ENCODE results near the gene RSRC1. TPM values are rescaled to one million over a fixed set of nuclear protein-coding genes. Genes with fewer than 3 reads are reported as not detected.

The RSRC1 gene
- total RNA-seq, 1 experiment from 2014 or later, result 39.9 TPM

DNA sequence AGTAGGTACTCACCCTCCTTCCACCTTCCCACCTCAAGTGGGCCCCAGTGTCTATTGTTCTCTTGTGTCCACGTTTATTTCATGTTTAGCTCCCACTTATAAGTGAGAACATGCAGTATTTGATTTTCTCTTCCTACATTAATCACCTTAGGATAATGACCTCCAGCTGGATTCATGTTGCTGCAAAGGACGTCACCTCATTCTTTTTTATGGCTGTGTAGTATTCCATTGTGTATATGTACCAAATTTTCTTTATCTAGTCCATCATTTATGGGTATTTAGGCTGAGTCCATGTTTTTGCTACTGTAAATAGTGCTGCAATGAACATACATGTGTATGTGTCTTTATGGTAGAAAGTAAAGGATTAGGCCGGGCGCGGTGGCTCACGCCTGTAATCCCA lies 455.2 kb downstream of the RSRC1 start:
- DNase-seq (ENCODE audit: low read depth in 1 of 2, low spot score in 2 of 2), result no peak
- Histone ChIP-seq H3K9me3 (replicated peaks) (no peaks in the 10 kb centered on the region), H3K4me3 (no peak overlapping the region), H3K27ac (no peak overlapping the region), H3K4me1 (replicated peaks) (no peaks in the 10 kb centered on the region), H3K36me3 (no peaks in the 10 kb centered on the region), H3K27me3 (replicated peaks) (no peaks in the 10 kb centered on the region)

- Histone ChIP-seq H3K4me1 (replicated peaks) (no peaks in the 10 kb centered on the region), H3K9me3 (replicated peaks) (no peaks in the 10 kb centered on the region), H3K4me3 (no peak overlapping the region), H3K27me3 (replicated peaks) (no peaks in the 10 kb centered on the region), H3K36me3 (no peaks in the 10 kb centered on the region), H3K27ac (no peak overlapping the region)
- DNase-seq (ENCODE audit: low read depth in 1 of 2, low spot score in 2 of 2), result no peak
These were observed 458.9 kb downstream of the RSRC1 start for GRCh38 chr3:158568784-158569183.

GRCh38 chr3:158569794-158570193 lies 459.9 kb downstream of the RSRC1 start:
- Histone ChIP-seq H3K36me3 (no peaks in the 10 kb centered on the region), H3K4me1 (replicated peaks) (no peaks in the 10 kb centered on the region), H3K27me3 (replicated peaks) (no peaks in the 10 kb centered on the region), H3K4me3 (no peak overlapping the region), H3K27ac (no peak overlapping the region), H3K9me3 (replicated peaks) (no peaks in the 10 kb centered on the region)
- DNase-seq (ENCODE audit: low read depth in 1 of 2, low spot score in 2 of 2), result no peak

DNA sequence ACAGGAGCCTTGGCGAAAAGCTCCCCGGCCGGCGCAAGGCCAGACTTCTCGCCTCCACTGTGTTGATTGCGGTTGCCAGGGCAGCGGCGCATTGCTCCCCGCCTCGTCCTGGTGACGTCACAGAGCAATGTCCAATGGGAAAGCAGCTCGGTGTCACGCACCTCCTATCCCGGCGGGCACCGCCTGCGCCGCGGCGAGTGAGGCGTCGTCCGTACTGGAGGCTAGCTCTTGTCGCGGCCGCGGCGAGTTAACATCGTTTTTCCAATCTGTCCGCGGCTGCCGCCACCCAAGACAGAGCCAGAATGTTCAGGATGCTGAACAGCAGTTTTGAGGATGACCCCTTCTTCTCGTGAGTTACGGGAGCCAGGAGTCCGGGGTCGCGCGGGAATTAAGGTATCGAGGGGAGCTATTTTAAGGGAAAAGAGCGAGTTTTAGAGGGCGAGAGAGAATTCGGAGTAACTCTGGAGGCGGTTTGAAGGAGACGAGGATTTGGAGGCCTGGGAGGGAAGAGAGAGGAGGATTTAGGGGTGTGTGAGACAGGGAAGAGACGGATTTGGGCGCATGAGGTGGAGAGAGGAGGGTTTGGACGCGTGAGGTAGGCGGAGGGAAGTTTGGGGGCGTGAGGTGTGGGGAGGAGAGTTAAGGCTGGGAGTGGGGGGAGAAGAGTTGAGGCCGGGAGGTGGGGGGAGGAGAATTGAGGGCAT lies 461.3 kb downstream of the RSRC1 start, which contains the start of gene MLF1:
Gene MLF1 (plus strand): TSS at position 196 of the 704 bp plus-strand sequence. CDS start 107 bp downstream, at position 303.
- Histone ChIP-seq H3K27me3 (replicated peaks) (no peaks in the 10 kb centered on the region), H3K4me1 (replicated peaks) (no peaks in the 10 kb centered on the region), H3K27ac (peak within 1 kb of the TSS; percentile 69), H3K36me3 (no peaks in the 10 kb centered on the region), H3K9me3 (replicated peaks) (no peaks in the 10 kb centered on the region), H3K4me3 (peak within 1 kb of the TSS; percentile 45)
- DNase-seq (ENCODE audit: low read depth in 1 of 2, low spot score in 2 of 2), result peak; percentile 85 to 96

DNA sequence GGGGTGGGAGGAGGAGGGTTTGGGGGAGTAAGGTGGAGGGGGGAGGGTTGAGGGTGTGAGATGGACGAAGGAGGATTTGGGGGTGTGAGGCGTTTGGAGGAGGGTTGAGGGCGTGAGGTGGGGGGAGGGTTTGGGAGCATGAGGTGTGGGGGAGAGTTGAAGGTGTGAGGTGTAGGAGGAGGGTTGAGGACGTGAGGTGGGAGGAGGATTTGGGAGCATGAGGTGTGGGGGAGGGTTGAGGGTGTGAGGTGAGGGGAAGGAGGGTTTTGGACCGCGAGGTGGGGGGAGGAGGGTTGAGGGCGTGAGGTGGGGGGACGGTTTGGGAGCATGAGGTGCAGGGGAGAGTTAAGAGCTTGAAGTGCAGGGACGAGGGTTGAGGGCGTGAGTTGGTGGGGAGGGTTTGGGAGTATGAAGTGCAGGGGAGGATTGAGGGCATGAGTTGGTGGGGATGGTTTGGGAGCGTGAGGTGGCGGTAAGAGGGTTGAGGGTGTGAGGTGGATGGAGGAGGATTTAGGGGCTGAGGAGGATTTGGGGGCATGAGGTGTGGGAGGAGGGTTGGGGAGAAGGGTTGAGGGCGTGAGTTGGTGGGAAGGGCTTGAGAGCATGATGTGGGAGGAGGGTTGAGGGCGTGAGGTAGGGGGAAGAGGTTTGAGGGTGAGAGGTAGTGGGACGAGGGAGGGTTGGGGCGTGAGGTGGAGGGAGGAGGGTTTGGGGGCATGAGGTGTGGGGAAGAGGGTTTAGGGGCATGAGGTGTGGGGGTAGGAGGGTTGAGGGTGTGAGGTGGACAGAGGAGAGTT lies 462.3 kb downstream of the RSRC1 start:
- Histone ChIP-seq H3K36me3 (no peaks in the 10 kb centered on the region), H3K27ac (no peak overlapping the region), H3K4me3 (no peak overlapping the region), H3K4me1 (replicated peaks) (no peaks in the 10 kb centered on the region), H3K9me3 (replicated peaks) (no peaks in the 10 kb centered on the region), H3K27me3 (replicated peaks) (no peaks in the 10 kb centered on the region)
- DNase-seq (ENCODE audit: low read depth in 1 of 2, low spot score in 2 of 2), result no peak

DNA sequence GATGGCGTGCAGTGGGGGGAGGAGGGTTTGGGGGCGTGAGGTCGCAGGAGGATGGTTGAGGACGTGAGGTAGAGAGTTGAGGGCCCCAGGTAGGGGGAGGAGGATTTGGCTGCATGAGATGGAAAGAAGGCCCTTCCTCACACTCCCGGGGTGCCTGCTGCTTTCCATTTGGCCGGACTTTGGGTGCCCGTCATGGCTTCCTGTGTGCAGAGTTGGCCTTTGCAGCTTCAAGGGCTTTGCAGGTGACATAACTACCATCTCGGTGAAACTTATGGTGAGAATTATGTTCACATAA lies 462.8 kb downstream of the RSRC1 start:
- Histone ChIP-seq H3K9me3 (replicated peaks) (no peaks in the 10 kb centered on the region), H3K27me3 (replicated peaks) (no peaks in the 10 kb centered on the region), H3K27ac (no peak overlapping the region), H3K36me3 (no peaks in the 10 kb centered on the region), H3K4me3 (no peak overlapping the region), H3K4me1 (replicated peaks) (no peaks in the 10 kb centered on the region)
- DNase-seq (ENCODE audit: low read depth in 1 of 2, low spot score in 2 of 2), result no peak

GRCh38 chr3:158573714-158574113 lies 463.8 kb downstream of the RSRC1 start:
- Histone ChIP-seq H3K4me3 (no peak overlapping the region), H3K36me3 (no peaks in the 10 kb centered on the region), H3K9me3 (replicated peaks) (no peaks in the 10 kb centered on the region), H3K27me3 (replicated peaks) (no peaks in the 10 kb centered on the region), H3K4me1 (replicated peaks) (no peaks in the 10 kb centered on the region), H3K27ac (no peak overlapping the region)
- DNase-seq (ENCODE audit: low read depth in 1 of 2, low spot score in 2 of 2), result no peak

DNA sequence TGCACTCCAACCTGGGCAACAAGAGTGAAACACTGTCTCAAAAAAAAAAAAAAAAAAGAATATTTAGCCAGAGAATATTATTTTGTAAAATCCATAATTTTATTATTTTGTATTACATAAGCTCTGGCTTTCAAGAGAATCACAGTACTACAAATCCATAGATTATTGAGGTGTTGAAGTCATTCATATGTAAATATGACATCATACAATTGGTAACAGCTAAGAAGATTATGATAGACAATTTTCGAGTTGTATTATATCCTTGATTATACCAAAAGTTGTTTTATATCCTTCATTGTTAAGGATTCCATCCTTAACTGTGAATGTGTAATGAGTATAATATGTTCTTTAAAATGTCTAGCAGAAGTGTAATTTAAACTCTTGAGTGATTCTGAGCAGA lies 464.8 kb downstream of the RSRC1 start:
- Histone ChIP-seq H3K27me3 (replicated peaks) (no peaks in the 10 kb centered on the region), H3K36me3 (no peaks in the 10 kb centered on the region), H3K4me1 (replicated peaks) (no peaks in the 10 kb centered on the region)

GRCh38 chr3:158590223-158590622 lies 480.3 kb downstream of the RSRC1 start:
- H3K4me3 ChIP-seq, result no peak overlapping the region
- no peaks in the 10 kb centered on the region for H3K9me3 ChIP-seq (replicated peaks)

More for the DNA sequence above, 464.8 kb downstream of the RSRC1 start:
- DNase-seq (ENCODE audit: low read depth in 1 of 2, low spot score in 2 of 2), result no peak
- Histone ChIP-seq H3K4me3 (no peak overlapping the region), H3K9me3 (replicated peaks) (no peaks in the 10 kb centered on the region), H3K27ac (no peak overlapping the region)

More at GRCh38 chr3:158590223-158590622, 480.3 kb downstream of the RSRC1 start:
- no peaks in the 10 kb centered on the region for H3K36me3 ChIP-seq
- H3K27me3 ChIP-seq (replicated peaks), result no peaks in the 10 kb centered on the region
- no peaks in the 10 kb centered on the region; the same call in 1 of the 2 replicates for H3K4me1 ChIP-seq (replicated peaks)
- no peak for DNase-seq (ENCODE audit: low read depth in 1 of 2, low spot score in 2 of 2)
- no peak overlapping the region for H3K27ac ChIP-seq

Other genes with a start within 250 kb of the RSRC1 start
- 7.1 and 8.0 TPM in 2 replicates for gene SHOX2, start 3.7 kb upstream of the RSRC1 start, total RNA-seq (2014; rRNA removed; shearing (Covaris generic))